Caki2 (cell line): ENCODE results near the gene FOXD3. TPM values are rescaled to one million over a fixed set of nuclear protein-coding genes. Genes with fewer than 3 reads are reported as not detected.

Experiments used
- DNase-seq: peaks from one replicate; pipeline ENCODE4 v3.0.0-alpha.2; 2015; ENCODE audit warnings: low read depth
- in situ Hi-C: cut with HindIII; loops from 2 replicates; pipeline ENCODE4 v1.10.0; 2016; ENCODE audit warnings: low sequenced_read_pairs, low pct_unique_long_range_greater_than_20kb, mixed read lengths
- total RNA-seq: library from RNA; depleted of rRNA; stranded (reverse); fragments of >200 nt; shearing (Covaris generic); gene quantifications from 2 replicates; pipeline ENCODE4 v1.2.3, GENCODE V29; 2014; ENCODE audit warnings: low replicate concordance; rRNA removed

FOXD3 gene
- not detected in 2 replicates for total RNA-seq

DNA sequence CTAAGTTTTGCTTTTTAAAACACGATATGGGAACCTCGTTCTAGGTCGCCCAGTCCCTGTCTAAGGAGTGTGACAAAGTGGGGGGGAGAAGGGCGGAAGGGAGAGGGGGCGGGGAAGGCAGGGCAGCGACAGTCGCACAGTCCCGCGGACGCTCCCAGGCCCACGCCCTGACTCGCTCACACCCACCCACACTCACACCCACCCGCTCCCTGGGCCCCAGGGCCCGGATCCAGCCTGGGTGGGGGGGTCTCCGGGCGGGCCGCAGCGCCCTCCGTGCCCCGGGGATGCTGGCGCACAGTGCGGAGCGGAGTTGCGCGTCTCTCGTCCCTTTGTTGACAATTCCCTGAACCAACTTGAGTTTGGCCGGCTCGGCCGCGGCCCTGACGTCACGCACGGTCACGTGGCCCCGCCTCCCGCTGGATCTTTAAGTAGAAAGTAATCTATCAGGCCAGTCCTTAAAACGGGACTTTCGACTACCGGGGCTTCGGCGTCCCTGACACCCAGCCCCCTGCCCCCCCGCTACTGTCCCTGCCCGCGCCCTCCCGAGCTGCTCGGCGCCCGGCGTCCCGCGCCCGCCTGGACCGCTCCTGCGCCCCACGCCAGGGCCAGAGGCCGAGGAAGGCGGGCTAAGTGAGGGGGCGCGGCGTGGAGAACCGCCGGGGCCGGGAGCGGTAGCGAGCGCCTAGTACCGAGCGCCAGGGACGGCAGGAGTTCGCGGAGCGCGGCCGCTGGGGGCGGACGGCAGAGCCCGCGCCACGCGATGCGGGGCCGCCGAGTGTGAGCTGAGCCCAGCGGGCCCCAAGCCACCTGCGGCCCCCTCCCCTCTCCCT is at the start of gene FOXD3:
TSS of gene FOXD3 (plus strand) at position 454 of the 830 bp plus-strand sequence. CDS start 492 bp downstream, outside the sequence.
- DNase-seq = no peak
- in situ Hi-C loops = no loop called here

DNA sequence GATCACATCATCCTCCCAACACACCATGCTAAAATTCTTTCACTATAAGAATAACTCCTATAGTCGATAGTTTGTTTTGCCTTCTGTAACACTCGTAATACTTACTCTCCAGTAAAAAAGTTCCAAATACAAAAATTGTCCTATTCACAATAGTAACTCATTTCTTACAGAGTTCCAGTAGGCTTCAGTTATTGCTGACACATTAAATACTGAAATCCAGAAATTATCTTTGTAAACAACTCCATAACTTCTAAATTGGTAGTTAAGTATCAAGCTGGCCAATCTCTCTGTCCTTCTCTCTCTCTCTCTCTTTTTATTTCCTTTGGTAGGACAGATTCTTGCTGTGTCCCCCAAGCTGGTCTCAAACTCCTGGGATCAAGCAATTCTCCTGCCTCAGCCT is 49.6 kb upstream of the FOXD3 start:
- in situ Hi-C loops = no loop called here
- no peak for DNase-seq

DNA sequence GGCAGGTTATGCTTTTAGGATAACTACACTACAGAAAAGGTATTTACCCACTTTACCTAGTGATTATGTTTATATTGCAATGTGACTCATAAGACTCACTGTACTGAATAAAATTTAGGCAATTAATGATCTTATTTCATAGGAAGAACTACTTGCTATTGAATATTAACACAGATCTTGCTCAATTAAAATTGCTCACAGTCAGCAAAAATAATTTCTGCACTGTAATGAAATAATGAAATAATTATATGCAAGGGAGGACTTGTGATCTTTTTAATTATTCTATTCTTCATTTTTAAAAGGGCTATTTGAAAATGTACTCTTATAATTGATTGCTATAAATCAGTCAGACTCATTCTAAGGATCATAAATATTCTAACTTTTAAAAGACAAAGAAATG is 48.0 kb upstream of the FOXD3 start:
- DNase-seq = no peak
- in situ Hi-C loops = no loop called here

DNA sequence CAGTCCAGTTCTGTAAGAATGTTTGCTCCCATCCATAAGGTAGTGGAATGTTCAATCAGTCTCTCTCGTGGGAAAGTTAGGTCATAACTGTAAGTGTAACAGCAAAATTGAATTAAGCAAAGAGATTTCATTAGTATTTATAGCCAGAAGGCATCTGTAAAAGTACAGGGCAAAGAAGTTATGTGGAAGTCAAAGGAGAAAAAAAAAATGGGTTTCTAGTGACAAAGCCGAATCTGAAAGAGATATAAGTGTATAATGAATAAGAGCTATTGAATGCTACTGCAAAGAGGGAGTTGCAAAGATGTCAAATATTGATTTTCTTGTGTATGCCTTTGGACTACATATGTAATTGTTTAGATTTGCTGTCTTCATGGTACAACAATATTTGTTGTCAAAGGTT is 47.4 kb upstream of the FOXD3 start:
- in situ Hi-C loops = no loop called here
- DNase-seq = no peak

DNA sequence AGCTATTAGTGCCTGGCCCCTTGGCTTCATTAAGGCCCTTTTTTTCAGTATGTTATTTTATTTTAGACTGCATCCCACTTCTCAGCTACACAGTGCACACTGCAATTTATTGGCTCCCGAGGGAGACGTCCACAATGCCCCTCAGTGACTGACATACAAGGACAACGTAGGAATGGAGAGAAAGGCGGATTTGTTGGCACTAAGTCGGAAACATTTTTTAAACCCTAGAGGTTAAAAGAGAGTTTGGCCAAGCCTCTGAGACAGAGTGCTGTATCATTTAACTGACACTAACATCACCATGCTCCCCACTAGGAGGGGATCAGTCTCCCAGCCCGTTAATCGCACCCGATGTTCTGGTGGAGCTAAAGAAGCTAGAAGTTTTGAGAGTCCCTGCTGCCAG is 45.7 kb upstream of the FOXD3 start:
- DNase-seq = no peak

DNA sequence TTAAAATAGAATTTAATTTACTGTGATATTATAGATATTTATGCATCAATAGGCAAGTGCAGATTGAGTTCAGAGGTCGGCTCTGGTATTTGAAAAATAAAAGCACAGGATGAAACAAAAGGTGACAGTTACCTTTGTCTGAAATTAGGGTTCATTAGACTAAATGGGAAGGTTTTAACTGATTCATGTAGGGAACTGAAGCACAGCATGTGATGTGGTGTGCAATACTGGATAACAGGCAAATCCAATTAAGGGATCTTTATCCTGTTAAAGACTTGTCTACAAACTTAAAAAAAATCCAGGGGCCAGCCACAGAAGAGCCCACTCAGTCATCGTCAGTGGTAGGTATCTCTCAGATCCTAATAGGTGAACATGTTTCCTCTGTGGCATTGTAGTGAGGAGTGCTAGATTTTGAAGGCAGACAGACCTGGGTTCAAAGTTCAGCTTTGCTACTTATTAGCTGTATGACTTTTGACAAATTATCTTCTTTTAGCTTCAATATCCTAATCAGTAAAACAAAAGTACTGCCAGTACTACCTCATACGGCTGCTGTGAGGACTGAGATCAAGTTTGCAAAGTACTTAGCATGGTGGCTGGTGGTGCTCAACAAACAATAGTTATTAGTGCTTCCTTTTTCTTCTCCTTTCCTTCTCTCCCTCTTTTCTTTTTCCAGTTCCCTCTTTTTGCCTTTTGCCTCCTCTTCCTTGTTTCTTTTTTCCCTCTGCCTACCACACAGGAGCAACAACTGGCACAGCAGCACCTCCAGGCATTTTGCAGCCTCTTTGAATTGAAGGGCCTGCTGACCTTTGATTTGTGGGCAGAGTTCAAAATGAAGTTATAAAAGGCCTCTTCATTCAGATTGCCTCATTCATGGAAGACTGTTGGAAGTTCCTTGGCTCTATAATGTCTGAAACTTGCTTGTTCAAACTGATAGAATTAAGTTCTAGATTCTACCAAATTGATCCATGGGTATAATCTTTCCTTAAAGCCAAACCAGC is 44.9 kb upstream of the FOXD3 start:
- DNase-seq = no peak
- in situ Hi-C loops = no loop called here

More for the DNA sequence above, 45.7 kb upstream of the FOXD3 start:
- in situ Hi-C loops = no loop called here

DNA sequence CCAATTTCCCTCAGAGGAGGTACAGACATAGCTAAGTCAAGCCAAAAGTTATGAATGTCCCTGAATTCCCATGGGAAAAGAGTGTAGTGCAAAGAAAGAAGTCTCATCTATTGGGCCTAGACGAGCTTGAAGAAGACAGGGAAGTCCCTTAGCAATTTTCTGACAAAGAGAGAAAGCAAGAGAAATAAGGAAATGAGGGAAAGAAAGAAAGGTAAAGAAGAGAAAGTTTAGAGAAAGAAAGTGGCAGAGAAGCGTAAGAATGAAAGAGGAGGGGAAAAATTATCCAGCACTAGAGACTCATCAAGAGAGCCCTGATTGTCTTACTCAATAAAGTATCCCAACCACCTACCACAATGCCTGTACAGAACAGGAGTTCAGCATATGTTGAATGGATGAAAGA is 40.6 kb upstream of the FOXD3 start:
- no peak for DNase-seq

DNA sequence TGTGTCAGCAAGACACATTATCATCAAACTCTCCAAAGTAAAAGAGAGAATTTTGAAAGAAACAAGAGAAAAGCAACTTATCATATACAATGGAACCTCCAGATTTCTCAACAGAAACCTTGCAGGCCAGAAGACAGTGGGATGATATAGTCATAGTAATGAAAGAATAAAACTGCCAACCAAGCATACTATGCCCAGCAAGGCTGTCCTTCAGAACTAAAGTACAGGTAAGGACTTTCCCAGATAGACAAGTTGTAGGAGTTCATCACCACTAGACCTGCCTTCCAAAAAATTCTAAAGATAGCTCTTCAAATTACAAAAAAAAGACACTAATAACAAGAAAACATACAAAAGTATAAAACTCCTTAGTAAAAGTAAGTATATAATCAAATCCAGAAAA is 33.2 kb upstream of the FOXD3 start:
- in situ Hi-C loops = no loop called here
- no peak for DNase-seq

More for the DNA sequence above, 40.6 kb upstream of the FOXD3 start:
- in situ Hi-C loops = no loop called here

DNA sequence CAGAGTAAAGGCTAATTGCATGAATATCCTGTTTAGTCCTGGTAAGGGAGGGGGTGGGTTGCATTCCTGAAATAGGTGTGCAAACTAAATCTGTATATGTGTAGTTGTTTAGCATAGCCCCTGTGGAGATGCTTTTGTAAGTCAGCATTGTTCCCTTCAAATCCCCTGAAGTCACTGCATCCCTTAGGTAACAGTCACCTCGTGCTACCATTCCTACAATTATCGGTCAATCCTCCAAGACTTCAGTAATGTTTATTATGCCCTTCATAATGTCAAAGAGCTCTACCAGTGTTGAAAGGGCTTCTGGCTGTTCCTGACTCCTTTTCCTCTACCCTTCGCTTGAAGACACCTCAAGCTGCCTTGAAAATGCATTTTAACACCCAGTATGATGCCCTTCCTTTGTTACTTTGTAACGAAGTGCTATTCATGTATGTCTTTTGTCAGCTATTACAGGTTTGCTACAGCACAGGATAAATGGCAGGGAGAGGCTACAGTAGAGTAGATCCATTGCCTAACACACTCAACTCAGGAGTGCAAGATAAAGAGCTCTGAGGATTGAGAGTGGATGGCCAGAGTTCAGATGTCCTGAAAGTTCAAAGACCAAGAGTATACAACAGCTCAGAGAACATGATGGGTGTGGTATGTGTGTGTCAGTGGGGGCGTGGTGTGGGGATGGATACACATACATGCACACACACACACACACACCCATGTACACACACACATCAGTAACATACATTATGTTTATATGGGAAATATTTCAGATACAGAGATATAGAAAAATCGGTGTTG is 27.4 kb upstream of the FOXD3 start:
- DNase-seq = no peak
- in situ Hi-C loops = no loop called here

DNA sequence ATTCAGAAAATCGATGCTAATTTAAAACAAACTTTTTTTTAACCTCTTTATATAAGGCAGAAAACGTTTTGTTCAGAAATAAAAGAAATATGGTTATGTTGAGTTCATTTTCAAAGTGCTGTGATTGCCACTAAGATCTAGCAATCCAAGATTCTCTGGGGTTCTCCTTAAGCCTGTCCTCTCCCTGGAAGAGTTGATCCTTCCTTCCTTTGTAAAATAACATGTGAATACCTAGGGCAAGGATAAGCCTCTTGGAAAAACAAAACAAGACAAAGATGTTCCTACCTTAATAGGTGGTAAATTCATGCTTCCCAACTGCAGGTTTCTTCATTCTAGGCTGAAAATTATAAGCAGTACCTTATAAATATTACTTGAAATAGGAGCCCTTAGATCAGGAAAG is 18.0 kb upstream of the FOXD3 start:
- DNase-seq = no peak
- in situ Hi-C loops = no loop called here

DNA sequence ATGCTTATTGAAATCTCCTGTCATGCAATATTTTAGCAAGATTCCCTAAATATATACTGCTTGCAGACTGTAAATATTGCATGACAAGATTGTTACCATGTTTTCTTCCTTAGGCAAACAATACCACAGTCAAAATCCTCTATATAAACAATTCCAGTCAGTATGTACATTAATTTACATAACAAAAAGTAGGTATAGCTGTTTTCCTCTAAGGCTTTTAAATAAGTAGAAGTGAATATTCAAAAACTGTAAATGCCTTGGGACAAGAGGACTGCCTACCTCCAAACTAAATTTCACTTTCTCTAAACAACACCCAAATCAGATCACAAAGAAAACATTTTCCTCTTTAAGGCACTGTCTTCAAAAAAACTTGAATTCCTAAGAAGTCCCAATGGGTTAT is 17.3 kb upstream of the FOXD3 start:
- DNase-seq = no peak
- in situ Hi-C loops = no loop called here

DNA sequence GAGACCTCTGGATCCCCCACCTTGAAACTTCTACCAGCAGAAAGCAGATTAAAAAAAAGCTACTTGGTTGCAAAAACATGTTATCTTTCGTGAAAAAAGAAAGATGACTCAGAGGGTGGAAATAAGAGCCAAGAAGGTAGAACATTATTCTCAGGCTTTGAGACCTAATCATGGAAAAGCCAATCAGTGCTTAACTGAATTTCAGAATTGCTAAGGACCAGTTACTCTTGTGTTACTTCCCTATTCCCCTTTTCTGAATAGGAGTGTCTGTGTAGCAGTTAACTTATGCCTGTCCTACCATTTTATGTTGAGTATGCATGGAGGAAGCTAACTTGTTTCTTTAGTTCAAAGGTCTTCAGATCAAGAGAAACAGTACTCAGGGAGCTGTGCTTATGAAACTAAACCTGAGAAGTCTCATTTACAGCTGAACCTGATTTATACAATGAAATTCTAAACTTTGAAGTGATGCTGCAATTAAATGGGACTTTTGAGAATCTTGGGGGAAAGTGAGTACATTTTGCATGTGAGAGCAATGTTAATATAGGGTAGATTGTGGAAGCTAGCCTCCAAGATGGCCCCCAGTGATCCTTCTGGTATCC is 15.1 kb upstream of the FOXD3 start:
- DNase-seq = no peak
- in situ Hi-C loops = no loop called here

DNA sequence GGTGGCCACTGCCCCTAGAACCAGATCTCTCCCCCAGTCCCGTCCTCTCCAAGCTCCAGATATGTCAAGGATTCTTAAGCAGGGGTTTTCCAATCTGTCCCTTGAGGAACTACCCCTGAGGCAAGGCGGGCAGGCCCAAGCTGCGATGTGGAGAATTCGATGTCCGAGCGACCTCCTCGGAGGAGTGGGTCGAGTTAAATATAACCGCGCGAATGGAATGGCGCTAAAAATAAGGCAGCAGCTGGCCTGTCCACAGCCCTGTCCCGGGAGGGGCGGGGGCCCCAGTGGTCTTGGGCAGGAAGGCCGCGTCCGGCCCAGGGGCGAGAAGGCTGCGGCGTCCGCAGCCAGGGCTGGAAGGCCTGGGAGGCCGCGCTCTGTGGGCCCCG is 5.8 kb upstream of the FOXD3 start:
- in situ Hi-C loops = no loop called here
- DNase-seq = no peak

DNA sequence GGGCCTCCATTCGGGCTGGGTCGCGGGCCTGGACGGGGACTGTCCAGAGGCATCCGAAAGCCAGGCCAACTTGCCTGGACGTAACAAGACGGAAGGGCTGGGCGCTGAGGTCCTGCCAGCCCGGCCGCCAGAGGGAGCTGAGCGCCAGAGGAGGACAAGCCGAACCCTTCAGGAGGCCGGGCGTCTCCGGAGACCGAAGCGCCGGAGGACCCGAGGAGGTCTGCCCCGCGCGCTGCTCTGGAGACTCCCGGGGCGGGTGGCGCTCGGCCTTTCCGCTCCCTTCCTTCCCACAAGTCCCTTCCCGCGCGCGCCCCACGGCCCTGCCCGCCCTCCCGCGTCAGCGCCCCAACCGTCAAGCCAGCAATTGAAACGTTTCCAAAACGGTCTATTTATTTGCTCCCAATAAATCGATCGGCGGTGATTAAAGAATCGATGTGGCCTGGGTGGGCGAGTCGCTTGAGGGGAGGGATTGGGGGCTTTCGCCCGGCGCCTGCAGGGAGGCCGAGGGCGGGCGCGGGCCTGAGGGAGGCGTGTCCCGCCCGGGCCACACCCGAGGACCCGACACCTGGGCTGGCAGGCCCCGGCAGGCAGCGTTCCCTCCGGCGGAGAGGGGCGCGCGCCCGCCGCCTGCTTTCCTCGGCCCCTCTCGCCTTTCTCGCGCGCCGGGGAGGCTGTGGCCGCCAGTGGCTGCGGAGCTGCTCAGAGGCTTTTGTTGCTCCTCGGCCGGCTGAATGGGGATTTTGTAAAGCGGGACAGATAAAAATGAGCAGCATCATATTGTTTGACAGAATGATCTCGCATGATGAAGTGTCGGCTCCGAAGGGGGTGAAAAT is 5.2 kb upstream of the FOXD3 start:
- in situ Hi-C loops = no loop called here
- no peak for DNase-seq

DNA sequence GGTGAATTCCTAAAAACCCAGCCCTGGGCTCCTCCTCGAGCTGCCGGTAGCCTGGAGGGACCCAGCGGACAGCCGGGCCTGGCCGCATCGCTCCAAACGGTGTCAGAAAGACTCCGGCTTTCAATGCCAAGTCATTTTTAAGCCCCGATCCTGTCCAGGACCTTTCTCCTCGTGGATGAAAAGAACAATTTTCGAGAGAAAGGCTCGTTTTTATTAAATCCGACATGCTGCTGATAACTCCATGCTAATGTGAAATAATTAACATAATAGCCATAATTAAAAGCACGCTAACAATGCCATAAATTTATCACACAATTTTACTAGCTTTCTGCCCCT is 4.6 kb upstream of the FOXD3 start:
- in situ Hi-C loops = no loop called here
- DNase-seq = no peak

DNA sequence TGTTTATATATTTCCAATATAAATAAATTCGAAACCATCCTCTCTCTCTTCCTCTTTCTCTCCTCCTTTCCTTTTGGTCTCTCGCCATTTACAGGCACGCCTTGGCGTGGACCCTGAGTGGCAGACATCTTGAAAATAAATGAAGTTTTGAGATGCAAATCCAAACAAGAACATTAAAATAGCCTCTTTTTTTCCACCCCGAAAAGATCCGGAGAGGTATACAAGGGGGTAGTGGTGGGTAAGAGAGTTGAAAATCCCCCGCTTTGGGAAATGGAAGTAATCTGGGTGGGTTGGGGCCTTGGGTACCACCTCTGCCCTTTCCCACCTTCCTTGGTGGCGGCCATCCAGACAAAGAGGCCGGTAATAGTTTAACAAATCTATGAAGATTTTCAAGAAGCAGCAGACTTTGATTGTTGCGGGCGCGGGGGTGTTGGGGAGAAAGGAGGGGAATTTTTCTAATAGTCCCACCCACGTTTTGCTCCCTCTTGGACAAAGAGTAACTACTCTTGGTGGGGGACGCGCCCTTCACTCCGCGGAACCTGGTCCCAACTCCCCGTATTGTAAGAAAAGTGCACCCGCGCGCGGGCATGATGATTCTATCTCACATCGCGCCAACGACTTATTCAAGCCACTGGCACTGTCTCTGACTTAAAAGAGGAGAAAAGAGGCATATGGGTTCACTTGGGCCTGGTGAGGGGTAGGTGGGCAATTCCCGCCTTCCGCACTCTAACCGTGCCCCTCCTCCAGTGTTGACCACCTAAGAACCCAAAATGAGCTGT is 4.0 kb upstream of the FOXD3 start:
- in situ Hi-C loops = no loop called here
- no peak for DNase-seq
